ENCODE measurements around the gene ACVR1B.

DNA sequence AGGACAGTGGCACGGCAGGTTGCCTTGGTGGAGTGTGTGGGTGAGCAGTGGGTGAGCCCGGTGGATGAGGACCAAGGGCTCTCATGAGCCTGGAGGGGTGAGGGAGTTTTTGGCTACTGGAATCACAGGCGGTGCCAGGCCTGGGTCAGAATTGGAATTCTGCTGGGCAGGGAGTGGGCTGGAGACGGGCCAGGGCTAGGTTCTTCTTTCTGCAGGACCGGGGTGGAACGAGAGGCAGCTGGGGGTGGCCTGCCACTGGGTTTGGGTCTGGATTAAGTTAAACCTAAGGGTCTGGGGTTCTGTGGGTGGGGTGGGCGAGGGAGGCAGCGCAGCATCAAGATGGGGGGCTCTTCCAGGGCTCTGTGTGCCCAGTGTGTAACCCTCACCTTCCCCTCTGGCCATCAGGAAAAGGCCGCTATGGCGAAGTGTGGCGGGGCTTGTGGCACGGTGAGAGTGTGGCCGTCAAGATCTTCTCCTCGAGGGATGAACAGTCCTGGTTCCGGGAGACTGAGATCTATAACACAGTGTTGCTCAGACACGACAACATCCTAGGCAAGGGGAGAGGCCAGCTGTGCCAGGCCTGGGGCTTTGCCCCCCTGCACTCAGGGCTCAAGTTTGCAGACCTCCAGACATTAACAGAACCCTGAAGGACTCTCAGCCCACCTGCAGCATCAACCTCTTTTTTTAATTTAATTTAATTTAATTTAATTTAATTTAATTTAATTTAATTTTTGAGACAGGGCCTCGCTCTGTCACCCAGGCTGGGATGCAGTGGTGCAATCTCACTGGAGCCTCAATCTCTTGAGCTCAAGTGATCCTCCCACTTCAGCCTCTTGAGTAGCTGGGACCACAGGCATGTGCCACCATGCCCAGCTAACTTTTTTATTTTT lies 37.2 kb upstream of the ACVR1B start:
- TF ChIP-seq, protein P1, sequence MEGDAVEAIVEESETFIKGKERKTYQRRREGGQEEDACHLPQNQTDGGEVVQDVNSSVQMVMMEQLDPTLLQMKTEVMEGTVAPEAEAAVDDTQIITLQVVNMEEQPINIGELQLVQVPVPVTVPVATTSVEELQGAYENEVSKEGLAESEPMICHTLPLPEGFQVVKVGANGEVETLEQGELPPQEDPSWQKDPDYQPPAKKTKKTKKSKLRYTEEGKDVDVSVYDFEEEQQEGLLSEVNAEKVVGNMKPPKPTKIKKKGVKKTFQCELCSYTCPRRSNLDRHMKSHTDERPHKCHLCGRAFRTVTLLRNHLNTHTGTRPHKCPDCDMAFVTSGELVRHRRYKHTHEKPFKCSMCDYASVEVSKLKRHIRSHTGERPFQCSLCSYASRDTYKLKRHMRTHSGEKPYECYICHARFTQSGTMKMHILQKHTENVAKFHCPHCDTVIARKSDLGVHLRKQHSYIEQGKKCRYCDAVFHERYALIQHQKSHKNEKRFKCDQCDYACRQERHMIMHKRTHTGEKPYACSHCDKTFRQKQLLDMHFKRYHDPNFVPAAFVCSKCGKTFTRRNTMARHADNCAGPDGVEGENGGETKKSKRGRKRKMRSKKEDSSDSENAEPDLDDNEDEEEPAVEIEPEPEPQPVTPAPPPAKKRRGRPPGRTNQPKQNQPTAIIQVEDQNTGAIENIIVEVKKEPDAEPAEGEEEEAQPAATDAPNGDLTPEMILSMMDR (IDR thresholded peaks at IDR 0.05) = no peak
- no peak for TF ChIP-seq POLR2A (IDR thresholded peaks at IDR 0.05)
